K562 (cell line): ENCODE data around the gene BNIPL. TPM values are rescaled to one million over a fixed set of nuclear protein-coding genes. Genes with fewer than 3 reads are reported as not detected.
A peak's percentile ranks its signal among the peaks of the same experiment; 100 is the strongest.

Experiments used
- CHD1 ChIP-seq: fragments of 200-600 bp; sonication (generic); IDR thresholded peaks from one replicate; pipeline ENCODE4 v1.6.1; 2012; ENCODE audit warnings: mild to moderate bottlenecking, moderate library complexity, low read length, inconsistent platforms
- IRF9 ChIP-seq: fragments of 450-650 bp; IDR thresholded peaks from 2 replicates; pipeline ENCODE4 v1.6.1; 2016; ENCODE audit warnings: missing biosample characterization, missing genetic modification characterization
- KAT7 ChIP-seq: sonication (generic); formaldehyde crosslinking; IDR thresholded peaks from 2 replicates; pipeline ENCODE4 v1.8.0; 2022; ENCODE audit warnings: missing genetic modification reagents, mild to moderate bottlenecking, borderline replicate concordance
- MAZ ChIP-seq, 2 experiments: fragments of 450-650 bp in 1 of 2; sonication (generic) in 1 of 2; formaldehyde crosslinking; IDR thresholded peaks in 1 of 2; conservative IDR thresholded peaks in 1 of 2; 2 replicates each; pipeline versions ENCODE4 v1.4.0 to v1.5.0; 2020; ENCODE audit warnings: mild to moderate bottlenecking in 1 of 2, missing genetic modification reagents in 1 of 2
- PREB ChIP-seq: sonication (generic); formaldehyde crosslinking; IDR thresholded peaks from 2 replicates; pipeline ENCODE4 v1.8.1; 2023; ENCODE audit warnings: mild to moderate bottlenecking, missing genetic modification reagents
- ZNF592 ChIP-seq: fragments of 450-650 bp; IDR thresholded peaks from 2 replicates; pipeline ENCODE4 v1.6.1; 2017; ENCODE audit warnings: antibody characterized with exemption, mild to moderate bottlenecking
- ZNF717 ChIP-seq: fragments of 250-450 bp; sonication (Bioruptor Pico); IDR thresholded peaks from 2 replicates; pipeline ENCODE4 v1.5.0; 2021
- ZNF830 ChIP-seq: fragments of 250-450 bp; sonication (Bioruptor Pico); IDR thresholded peaks from 2 replicates; pipeline ENCODE4 v1.5.0; 2021; ENCODE audit warnings: mild to moderate bottlenecking
- polyA plus RNA-seq, 8 experiments: library from polyadenylated mRNA; depleted of rRNA in 4 of 8; stranded (reverse) in 5 of 8; unstranded in 3 of 8; fragments of >200 nt; fragmentation: Nextera tagmentation in 2 of 8; fragmentation: Illumina TruSeq in 1 of 8; extraction: Ambion mirVana in 2 of 8; extraction: Trizol in 1 of 8; gene quantifications; 2 replicates each; pipeline versions ENCODE4 v1.2.1 to v1.2.3, GENCODE V29; 2011 to 2014; ENCODE audit warnings: inconsistent platforms in 1 of 8, missing spikeins in 1 of 8
- total RNA-seq, 7 experiments: library from RNA; depleted of rRNA in 6 of 7; stranded (reverse); fragments of >200 nt in 6 of 7; fragmentation: Illumina TruSeq in 2 of 7; extraction: Trizol in 2 of 7; gene quantifications; 2 replicates each; pipeline versions ENCODE4 v1.2.1 to v1.2.3, GENCODE V29; 2011 to 2021; ENCODE audit warnings: low replicate concordance in 1 of 7
- TF ChIP-seq, protein P1 (sequence below): sonication (generic); formaldehyde crosslinking; IDR thresholded peaks from 2 replicates; pipeline ENCODE4 v1.8.1; 2023; ENCODE audit warnings: mild to moderate bottlenecking, missing genetic modification reagents, moderate library complexity
- TF ChIP-seq, protein P2 (sequence below), 2 experiments: fragments of 450-650 bp; IDR thresholded peaks; 2 replicates each; pipeline ENCODE4 v1.6.1; 2018; ENCODE audit warnings: mild to moderate bottlenecking in 2 of 2, low read depth in 1 of 2; ENCODE audit not compliant: partially characterized antibody in 2 of 2

Gene BNIPL
- total and polyA plus RNA-seq, 9 of the 15 experiments (the other 6 are each of a cell fraction or from before 2014, with no cell fraction given) = 0.08 to 1.4 (median 0.68) TPM

GRCh38 chr1:151009206-151009587 is 27.2 kb upstream of the BNIPL start (continued):
- 0 out of 4 replicates have a peak, but pooled peaks of 1 of the 2 experiments have one; percentile 12 for TF ChIP-seq MAZ (CRISPR knock-in tag; conservative IDR thresholded peaks at IDR 0.05 in 1 of 2, IDR thresholded peaks at IDR 0.05 in 1 of 2)
- TF ChIP-seq ZNF592 = no peak
- 0 out of 2 replicates have a peak, but pooled peaks have one; percentile 31 for TF ChIP-seq KAT7 (CRISPR knock-in tag)
- TF ChIP-seq ZNF830 (CRISPR knock-in tag) = no peak
- TF ChIP-seq CHD1 = no peak
- TF ChIP-seq IRF9 = no peak
- TF ChIP-seq, protein P1, sequence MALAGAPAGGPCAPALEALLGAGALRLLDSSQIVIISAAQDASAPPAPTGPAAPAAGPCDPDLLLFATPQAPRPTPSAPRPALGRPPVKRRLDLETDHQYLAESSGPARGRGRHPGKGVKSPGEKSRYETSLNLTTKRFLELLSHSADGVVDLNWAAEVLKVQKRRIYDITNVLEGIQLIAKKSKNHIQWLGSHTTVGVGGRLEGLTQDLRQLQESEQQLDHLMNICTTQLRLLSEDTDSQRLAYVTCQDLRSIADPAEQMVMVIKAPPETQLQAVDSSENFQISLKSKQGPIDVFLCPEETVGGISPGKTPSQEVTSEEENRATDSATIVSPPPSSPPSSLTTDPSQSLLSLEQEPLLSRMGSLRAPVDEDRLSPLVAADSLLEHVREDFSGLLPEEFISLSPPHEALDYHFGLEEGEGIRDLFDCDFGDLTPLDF (CRISPR knock-in tag) = 0 out of 2 replicates have a peak, but pooled peaks have one; percentile 17
- TF ChIP-seq, protein P2, sequence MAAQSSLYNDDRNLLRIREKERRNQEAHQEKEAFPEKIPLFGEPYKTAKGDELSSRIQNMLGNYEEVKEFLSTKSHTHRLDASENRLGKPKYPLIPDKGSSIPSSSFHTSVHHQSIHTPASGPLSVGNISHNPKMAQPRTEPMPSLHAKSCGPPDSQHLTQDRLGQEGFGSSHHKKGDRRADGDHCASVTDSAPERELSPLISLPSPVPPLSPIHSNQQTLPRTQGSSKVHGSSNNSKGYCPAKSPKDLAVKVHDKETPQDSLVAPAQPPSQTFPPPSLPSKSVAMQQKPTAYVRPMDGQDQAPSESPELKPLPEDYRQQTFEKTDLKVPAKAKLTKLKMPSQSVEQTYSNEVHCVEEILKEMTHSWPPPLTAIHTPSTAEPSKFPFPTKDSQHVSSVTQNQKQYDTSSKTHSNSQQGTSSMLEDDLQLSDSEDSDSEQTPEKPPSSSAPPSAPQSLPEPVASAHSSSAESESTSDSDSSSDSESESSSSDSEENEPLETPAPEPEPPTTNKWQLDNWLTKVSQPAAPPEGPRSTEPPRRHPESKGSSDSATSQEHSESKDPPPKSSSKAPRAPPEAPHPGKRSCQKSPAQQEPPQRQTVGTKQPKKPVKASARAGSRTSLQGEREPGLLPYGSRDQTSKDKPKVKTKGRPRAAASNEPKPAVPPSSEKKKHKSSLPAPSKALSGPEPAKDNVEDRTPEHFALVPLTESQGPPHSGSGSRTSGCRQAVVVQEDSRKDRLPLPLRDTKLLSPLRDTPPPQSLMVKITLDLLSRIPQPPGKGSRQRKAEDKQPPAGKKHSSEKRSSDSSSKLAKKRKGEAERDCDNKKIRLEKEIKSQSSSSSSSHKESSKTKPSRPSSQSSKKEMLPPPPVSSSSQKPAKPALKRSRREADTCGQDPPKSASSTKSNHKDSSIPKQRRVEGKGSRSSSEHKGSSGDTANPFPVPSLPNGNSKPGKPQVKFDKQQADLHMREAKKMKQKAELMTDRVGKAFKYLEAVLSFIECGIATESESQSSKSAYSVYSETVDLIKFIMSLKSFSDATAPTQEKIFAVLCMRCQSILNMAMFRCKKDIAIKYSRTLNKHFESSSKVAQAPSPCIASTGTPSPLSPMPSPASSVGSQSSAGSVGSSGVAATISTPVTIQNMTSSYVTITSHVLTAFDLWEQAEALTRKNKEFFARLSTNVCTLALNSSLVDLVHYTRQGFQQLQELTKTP (IDR thresholded peaks at IDR 0.05; ENCODE audit: low read depth in 1 of 2, partially characterized antibody in 2 of 2) = peak in 1 of 2 experiments; percentile 7
- TF ChIP-seq ZNF717 (CRISPR knock-in tag) = no peak
- 0 out of 2 replicates have a peak, but pooled peaks have one; percentile 68 for TF ChIP-seq PREB
